GM23338 (cell line): ENCODE results near the gene MRPS21.

Experiments
- CREB1 ChIP-seq: fragments of 250-450 bp; sonication (Bioruptor Pico); IDR thresholded peaks from 2 replicates; pipeline ENCODE4 v1.5.0; 2020; ENCODE audit warnings: low read depth, mild to moderate bottlenecking, moderate library complexity
- ETS1 ChIP-seq: IDR thresholded peaks from 2 replicates; pipeline ENCODE4 v1.6.1; 2016; ENCODE audit warnings: antibody characterized with exemption
- EZH2 ChIP-seq: fragments of 200-600 bp; sonication (generic); IDR thresholded peaks from one replicate; pipeline ENCODE4 v1.8.0; 2017; ENCODE audit warnings: antibody characterized with exemption, mild to moderate bottlenecking, low read depth; ENCODE audit not compliant: unreplicated experiment
- EZH2phosphoT487 ChIP-seq: fragments of 200-600 bp; sonication (generic); IDR thresholded peaks from one replicate; pipeline ENCODE4 v1.8.1; 2018; ENCODE audit warnings: antibody characterized with exemption; ENCODE audit not compliant: unreplicated experiment
- JUNB ChIP-seq: IDR thresholded peaks from one replicate; pipeline ENCODE4 v1.6.1; 2016; ENCODE audit warnings: antibody characterized with exemption; ENCODE audit not compliant: unreplicated experiment
- NANOG ChIP-seq: IDR thresholded peaks from 2 replicates; pipeline ENCODE4 v1.6.1; 2016; ENCODE audit warnings: antibody characterized with exemption, borderline replicate concordance
- POLR2AphosphoS5 ChIP-seq: IDR thresholded peaks from 2 replicates; pipeline ENCODE4 v1.6.1; 2016; ENCODE audit warnings: antibody characterized with exemption, low read depth
- STAT1 ChIP-seq: IDR thresholded peaks from one replicate; pipeline ENCODE4 v1.6.1; 2016; ENCODE audit warnings: antibody characterized with exemption; ENCODE audit not compliant: unreplicated experiment
- ZNF114 ChIP-seq: fragments of 250-450 bp; sonication (Bioruptor Pico); IDR thresholded peaks from 2 replicates; pipeline ENCODE4 v1.5.0; 2020; ENCODE audit warnings: mild to moderate bottlenecking, moderate library complexity
- ZNF331 ChIP-seq: fragments of 250-450 bp; sonication (Bioruptor Pico); IDR thresholded peaks from 2 replicates; pipeline ENCODE4 v1.5.0; 2020; ENCODE audit warnings: low read depth, mild to moderate bottlenecking, moderate library complexity
- TF ChIP-seq, protein P1 (sequence below), 2 experiments: fragments of 200-600 bp in 1 of 2; sonication (generic) in 1 of 2; conservative IDR thresholded peaks; 2 replicates each; pipeline versions ENCODE4 v1.5.1 to v1.6.1; 2016 to 2017; ENCODE audit warnings: antibody characterized with exemption in 2 of 2, low read depth in 2 of 2, mild to moderate bottlenecking in 2 of 2, moderate library complexity in 1 of 2
- TF ChIP-seq, protein P2 (sequence below): fragments of 250-450 bp; sonication (Bioruptor Pico); IDR thresholded peaks from 2 replicates; pipeline ENCODE4 v1.5.0; 2020; ENCODE audit warnings: mild to moderate bottlenecking, moderate library complexity
- TF ChIP-seq, protein P3 (sequence below): IDR thresholded peaks from one replicate; pipeline ENCODE4 v1.6.1; 2018; ENCODE audit warnings: antibody characterized with exemption; ENCODE audit not compliant: unreplicated experiment

- TF ChIP-seq POLR2AphosphoS5 (peak; percentile 39; the same call in 1 of the 2 replicates), EZH2phosphoT487 (no peak), EZH2 (no peak), JUNB (no peak), CREB1 (no peak), ZNF114 (CRISPR knock-in tag) (no peak), ZNF331 (CRISPR knock-in tag) (no peak), ETS1 (no peak), NANOG (no peak), STAT1 (no peak)
- TF ChIP-seq, protein P1, sequence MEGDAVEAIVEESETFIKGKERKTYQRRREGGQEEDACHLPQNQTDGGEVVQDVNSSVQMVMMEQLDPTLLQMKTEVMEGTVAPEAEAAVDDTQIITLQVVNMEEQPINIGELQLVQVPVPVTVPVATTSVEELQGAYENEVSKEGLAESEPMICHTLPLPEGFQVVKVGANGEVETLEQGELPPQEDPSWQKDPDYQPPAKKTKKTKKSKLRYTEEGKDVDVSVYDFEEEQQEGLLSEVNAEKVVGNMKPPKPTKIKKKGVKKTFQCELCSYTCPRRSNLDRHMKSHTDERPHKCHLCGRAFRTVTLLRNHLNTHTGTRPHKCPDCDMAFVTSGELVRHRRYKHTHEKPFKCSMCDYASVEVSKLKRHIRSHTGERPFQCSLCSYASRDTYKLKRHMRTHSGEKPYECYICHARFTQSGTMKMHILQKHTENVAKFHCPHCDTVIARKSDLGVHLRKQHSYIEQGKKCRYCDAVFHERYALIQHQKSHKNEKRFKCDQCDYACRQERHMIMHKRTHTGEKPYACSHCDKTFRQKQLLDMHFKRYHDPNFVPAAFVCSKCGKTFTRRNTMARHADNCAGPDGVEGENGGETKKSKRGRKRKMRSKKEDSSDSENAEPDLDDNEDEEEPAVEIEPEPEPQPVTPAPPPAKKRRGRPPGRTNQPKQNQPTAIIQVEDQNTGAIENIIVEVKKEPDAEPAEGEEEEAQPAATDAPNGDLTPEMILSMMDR (conservative IDR thresholded peaks at IDR 0.05; ENCODE audit: low read depth in 2 of 2): no peak
- TF ChIP-seq, protein P2, sequence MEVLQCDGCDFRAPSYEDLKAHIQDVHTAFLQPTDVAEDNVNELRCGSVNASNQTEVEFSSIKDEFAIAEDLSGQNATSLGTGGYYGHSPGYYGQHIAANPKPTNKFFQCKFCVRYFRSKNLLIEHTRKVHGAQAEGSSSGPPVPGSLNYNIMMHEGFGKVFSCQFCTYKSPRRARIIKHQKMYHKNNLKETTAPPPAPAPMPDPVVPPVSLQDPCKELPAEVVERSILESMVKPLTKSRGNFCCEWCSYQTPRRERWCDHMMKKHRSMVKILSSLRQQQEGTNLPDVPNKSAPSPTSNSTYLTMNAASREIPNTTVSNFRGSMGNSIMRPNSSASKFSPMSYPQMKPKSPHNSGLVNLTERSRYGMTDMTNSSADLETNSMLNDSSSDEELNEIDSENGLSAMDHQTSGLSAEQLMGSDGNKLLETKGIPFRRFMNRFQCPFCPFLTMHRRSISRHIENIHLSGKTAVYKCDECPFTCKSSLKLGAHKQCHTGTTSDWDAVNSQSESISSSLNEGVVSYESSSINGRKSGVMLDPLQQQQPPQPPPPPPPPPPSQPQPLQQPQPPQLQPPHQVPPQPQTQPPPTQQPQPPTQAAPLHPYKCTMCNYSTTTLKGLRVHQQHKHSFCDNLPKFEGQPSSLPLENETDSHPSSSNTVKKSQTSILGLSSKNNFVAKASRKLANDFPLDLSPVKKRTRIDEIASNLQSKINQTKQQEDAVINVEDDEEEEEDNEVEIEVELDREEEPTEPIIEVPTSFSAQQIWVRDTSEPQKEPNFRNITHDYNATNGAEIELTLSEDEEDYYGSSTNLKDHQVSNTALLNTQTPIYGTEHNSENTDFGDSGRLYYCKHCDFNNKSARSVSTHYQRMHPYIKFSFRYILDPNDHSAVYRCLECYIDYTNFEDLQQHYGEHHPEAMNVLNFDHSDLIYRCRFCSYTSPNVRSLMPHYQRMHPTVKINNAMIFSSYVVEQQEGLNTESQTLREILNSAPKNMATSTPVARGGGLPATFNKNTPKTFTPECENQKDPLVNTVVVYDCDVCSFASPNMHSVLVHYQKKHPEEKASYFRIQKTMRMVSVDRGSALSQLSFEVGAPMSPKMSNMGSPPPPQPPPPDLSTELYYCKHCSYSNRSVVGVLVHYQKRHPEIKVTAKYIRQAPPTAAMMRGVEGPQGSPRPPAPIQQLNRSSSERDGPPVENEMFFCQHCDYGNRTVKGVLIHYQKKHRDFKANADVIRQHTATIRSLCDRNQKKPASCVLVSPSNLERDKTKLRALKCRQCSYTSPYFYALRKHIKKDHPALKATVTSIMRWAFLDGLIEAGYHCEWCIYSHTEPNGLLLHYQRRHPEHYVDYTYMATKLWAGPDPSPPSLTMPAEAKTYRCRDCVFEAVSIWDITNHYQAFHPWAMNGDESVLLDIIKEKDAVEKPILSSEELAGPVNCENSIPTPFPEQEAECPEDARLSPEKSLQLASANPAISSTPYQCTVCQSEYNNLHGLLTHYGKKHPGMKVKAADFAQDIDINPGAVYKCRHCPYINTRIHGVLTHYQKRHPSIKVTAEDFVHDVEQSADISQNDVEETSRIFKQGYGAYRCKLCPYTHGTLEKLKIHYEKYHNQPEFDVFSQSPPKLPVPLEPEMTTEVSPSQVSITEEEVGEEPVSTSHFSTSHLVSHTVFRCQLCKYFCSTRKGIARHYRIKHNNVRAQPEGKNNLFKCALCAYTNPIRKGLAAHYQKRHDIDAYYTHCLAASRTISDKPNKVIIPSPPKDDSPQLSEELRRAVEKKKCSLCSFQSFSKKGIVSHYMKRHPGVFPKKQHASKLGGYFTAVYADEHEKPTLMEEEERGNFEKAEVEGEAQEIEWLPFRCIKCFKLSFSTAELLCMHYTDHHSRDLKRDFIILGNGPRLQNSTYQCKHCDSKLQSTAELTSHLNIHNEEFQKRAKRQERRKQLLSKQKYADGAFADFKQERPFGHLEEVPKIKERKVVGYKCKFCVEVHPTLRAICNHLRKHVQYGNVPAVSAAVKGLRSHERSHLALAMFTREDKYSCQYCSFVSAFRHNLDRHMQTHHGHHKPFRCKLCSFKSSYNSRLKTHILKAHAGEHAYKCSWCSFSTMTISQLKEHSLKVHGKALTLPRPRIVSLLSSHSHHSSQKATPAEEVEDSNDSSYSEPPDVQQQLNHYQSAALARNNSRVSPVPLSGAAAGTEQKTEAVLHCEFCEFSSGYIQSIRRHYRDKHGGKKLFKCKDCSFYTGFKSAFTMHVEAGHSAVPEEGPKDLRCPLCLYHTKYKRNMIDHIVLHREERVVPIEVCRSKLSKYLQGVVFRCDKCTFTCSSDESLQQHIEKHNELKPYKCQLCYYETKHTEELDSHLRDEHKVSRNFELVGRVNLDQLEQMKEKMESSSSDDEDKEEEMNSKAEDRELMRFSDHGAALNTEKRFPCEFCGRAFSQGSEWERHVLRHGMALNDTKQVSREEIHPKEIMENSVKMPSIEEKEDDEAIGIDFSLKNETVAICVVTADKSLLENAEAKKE (CRISPR knock-in tag): no peak
- TF ChIP-seq, protein P3, sequence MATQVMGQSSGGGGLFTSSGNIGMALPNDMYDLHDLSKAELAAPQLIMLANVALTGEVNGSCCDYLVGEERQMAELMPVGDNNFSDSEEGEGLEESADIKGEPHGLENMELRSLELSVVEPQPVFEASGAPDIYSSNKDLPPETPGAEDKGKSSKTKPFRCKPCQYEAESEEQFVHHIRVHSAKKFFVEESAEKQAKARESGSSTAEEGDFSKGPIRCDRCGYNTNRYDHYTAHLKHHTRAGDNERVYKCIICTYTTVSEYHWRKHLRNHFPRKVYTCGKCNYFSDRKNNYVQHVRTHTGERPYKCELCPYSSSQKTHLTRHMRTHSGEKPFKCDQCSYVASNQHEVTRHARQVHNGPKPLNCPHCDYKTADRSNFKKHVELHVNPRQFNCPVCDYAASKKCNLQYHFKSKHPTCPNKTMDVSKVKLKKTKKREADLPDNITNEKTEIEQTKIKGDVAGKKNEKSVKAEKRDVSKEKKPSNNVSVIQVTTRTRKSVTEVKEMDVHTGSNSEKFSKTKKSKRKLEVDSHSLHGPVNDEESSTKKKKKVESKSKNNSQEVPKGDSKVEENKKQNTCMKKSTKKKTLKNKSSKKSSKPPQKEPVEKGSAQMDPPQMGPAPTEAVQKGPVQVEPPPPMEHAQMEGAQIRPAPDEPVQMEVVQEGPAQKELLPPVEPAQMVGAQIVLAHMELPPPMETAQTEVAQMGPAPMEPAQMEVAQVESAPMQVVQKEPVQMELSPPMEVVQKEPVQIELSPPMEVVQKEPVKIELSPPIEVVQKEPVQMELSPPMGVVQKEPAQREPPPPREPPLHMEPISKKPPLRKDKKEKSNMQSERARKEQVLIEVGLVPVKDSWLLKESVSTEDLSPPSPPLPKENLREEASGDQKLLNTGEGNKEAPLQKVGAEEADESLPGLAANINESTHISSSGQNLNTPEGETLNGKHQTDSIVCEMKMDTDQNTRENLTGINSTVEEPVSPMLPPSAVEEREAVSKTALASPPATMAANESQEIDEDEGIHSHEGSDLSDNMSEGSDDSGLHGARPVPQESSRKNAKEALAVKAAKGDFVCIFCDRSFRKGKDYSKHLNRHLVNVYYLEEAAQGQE: no peak
These were observed 36.9 kb upstream of the MRPS21 start for GRCh38 chr1:150256554-150257341.
